ENCODE results near the gene SMCO4. TPM values are rescaled to one million over a fixed set of nuclear protein-coding genes. Genes with fewer than 3 reads are reported as not detected.

Gene SMCO4
- total RNA-seq, 2 experiments from 2014 or later: 36.1 to 44.1 TPM

DNA sequence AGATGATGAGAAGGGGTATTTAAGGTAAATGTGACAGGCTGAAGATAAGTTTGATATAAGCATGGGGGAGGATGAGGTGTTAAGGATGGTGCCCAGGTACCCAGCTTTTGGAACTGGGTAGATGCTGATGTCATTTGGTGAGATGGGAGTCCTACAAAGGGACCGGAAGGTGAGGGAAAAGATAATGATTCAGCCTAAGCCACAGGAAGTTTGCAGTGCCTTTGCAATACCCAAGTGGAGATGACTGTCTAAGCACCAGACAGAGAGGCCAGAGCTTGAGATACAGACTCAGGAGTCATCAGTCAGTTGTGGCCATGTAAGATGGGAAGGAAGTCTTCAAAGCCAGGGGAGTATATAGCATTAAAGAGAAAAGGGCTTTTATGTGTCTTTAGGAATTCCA, 30.0 kb upstream of the SMCO4 start:
- ChIA-PET CTCF (ENCODE audit: unreplicated experiment) (no interaction called here), POLR2A (no interaction called here)
- no peak for TF ChIP-seq EZH2phosphoT487 (IDR thresholded peaks at IDR 0.05; ENCODE audit: borderline replicate concordance, low read depth, low read length)
- TF ChIP-seq, protein P1, sequence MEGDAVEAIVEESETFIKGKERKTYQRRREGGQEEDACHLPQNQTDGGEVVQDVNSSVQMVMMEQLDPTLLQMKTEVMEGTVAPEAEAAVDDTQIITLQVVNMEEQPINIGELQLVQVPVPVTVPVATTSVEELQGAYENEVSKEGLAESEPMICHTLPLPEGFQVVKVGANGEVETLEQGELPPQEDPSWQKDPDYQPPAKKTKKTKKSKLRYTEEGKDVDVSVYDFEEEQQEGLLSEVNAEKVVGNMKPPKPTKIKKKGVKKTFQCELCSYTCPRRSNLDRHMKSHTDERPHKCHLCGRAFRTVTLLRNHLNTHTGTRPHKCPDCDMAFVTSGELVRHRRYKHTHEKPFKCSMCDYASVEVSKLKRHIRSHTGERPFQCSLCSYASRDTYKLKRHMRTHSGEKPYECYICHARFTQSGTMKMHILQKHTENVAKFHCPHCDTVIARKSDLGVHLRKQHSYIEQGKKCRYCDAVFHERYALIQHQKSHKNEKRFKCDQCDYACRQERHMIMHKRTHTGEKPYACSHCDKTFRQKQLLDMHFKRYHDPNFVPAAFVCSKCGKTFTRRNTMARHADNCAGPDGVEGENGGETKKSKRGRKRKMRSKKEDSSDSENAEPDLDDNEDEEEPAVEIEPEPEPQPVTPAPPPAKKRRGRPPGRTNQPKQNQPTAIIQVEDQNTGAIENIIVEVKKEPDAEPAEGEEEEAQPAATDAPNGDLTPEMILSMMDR (conservative IDR thresholded peaks at IDR 0.05; ENCODE audit: low read length): no peak
- Histone ChIP-seq H3K4me2 (ENCODE audit: low read length) (no peak overlapping the region), H4K20me1 (ENCODE audit: insufficient read depth, low read length) (no peaks in the 10 kb centered on the region), H3K4me3 (ENCODE audit: low read depth, low read length, poor library complexity, severe bottlenecking) (no peak overlapping the region), H3K4me1 (ENCODE audit: insufficient read depth, low read length, poor library complexity, severe bottlenecking) (no peaks in the 10 kb centered on the region), H3K79me2 (ENCODE audit: insufficient read depth, low read depth, low read length) (no peaks in the 10 kb centered on the region), H3K27ac (ENCODE audit: low read depth, low read length, poor library complexity, severe bottlenecking) (no peak overlapping the region), H2AFZ (ENCODE audit: low read length) (no peak overlapping the region), H3K9me3 (ENCODE audit: low read length) (no peaks in the 10 kb centered on the region), H3K9me2 (ENCODE audit: insufficient read depth, low read length) (no peaks in the 10 kb centered on the region), H3K36me3 (ENCODE audit: insufficient read depth, low read length) (no peaks in the 10 kb centered on the region)
- intact Hi-C loops (cut with micrococcal nuclease; ENCODE audit: unreplicated experiment): no loop called here
- BruUV-seq (replicated peaks): no TSS peak
- no peak for DNase-seq (ENCODE audit: low spot score)

DNA sequence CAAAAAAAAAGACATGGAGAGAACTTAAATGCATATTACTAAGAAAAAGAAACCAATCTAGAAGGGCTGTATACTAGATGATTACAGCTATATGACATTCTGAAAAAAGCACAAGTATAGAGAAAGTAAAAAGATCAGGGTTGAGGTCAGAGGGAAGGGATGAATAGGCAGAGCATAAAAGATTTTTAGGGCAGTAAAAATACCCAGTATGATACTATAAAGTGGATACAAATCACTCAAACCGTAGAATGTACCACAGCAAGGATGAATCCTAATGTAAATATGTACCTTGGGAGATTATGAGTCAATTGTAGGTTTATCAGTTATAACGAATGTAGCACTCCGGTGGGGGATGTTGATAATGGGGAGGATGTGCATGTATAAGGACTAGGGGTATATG, 29.4 kb upstream of the SMCO4 start:
- H2AFZ ChIP-seq (ENCODE audit: low read length): no peak overlapping the region
- H3K36me3 ChIP-seq (ENCODE audit: insufficient read depth, low read length): no peaks in the 10 kb centered on the region
- no TSS peak for BruUV-seq (replicated peaks)
- no peaks in the 10 kb centered on the region for H3K9me2 ChIP-seq (ENCODE audit: insufficient read depth, low read length)
- no peaks in the 10 kb centered on the region for H3K79me2 ChIP-seq (ENCODE audit: insufficient read depth, low read depth, low read length)
- H3K27ac ChIP-seq (ENCODE audit: low read depth, low read length, poor library complexity, severe bottlenecking): no peak overlapping the region
- DNase-seq (ENCODE audit: low spot score): no peak
- TF ChIP-seq, protein P1 (conservative IDR thresholded peaks at IDR 0.05; ENCODE audit: low read length): no peak
- TF ChIP-seq EZH2phosphoT487 (IDR thresholded peaks at IDR 0.05; ENCODE audit: borderline replicate concordance, low read depth, low read length): no peak
- ChIA-PET CTCF (ENCODE audit: unreplicated experiment) (no interaction called here), POLR2A (interaction anchor here (0.6 to 0.7 kb wide), 3 partner anchors 26 to 239 kb away, joined by 3 to 4 read pairs (median 3); no protein-coding TSS in a partner anchor)
- no peaks in the 10 kb centered on the region for H3K4me1 ChIP-seq (ENCODE audit: insufficient read depth, low read length, poor library complexity, severe bottlenecking)
- no peak overlapping the region for H3K4me3 ChIP-seq (ENCODE audit: low read depth, low read length, poor library complexity, severe bottlenecking)
- no peak overlapping the region for H3K4me2 ChIP-seq (ENCODE audit: low read length)
- no peaks in the 10 kb centered on the region for H4K20me1 ChIP-seq (ENCODE audit: insufficient read depth, low read length)
- intact Hi-C loops (cut with micrococcal nuclease; ENCODE audit: unreplicated experiment): no loop called here
- H3K9me3 ChIP-seq (ENCODE audit: low read length): no peaks in the 10 kb centered on the region

DNA sequence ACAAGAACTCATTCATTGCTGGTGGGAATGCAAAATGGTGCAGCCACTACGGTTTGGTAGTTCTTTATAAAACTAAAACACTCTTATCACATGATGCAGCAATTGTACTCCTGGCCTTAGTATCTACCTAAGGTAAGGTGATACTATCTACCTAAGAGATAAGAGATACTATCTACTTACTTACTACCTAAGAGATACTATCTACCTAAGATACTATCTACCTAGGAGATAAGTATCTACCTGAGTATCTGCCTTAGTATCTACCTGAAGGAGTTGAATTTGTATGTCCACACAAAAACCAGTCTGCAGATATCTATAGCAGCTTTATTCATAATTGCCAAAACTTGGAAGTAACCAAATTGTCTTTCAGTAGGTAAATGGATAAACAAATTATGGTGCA, 29.0 kb upstream of the SMCO4 start:
- H3K27ac ChIP-seq (ENCODE audit: low read depth, low read length, poor library complexity, severe bottlenecking): no peak overlapping the region
- no peaks in the 10 kb centered on the region for H3K9me3 ChIP-seq (ENCODE audit: low read length)
- no peak overlapping the region for H2AFZ ChIP-seq (ENCODE audit: low read length)
- H3K4me3 ChIP-seq (ENCODE audit: low read depth, low read length, poor library complexity, severe bottlenecking): no peak overlapping the region
- H3K36me3 ChIP-seq (ENCODE audit: insufficient read depth, low read length): no peaks in the 10 kb centered on the region
- no peak overlapping the region for H3K4me2 ChIP-seq (ENCODE audit: low read length)
- no TSS peak for BruUV-seq (replicated peaks)
- ChIA-PET CTCF (ENCODE audit: unreplicated experiment) (no interaction called here), POLR2A (interaction anchor here (0.6 to 0.7 kb wide), 3 partner anchors 25 to 239 kb away, joined by 3 to 4 read pairs (median 3); no protein-coding TSS in a partner anchor)
- intact Hi-C loops (cut with micrococcal nuclease; ENCODE audit: unreplicated experiment): no loop called here
- H3K9me2 ChIP-seq (ENCODE audit: insufficient read depth, low read length): no peaks in the 10 kb centered on the region
- H3K79me2 ChIP-seq (ENCODE audit: insufficient read depth, low read depth, low read length): no peaks in the 10 kb centered on the region
- H3K4me1 ChIP-seq (ENCODE audit: insufficient read depth, low read length, poor library complexity, severe bottlenecking): no peaks in the 10 kb centered on the region
- DNase-seq (ENCODE audit: low spot score): no peak
- TF ChIP-seq, protein P1 (conservative IDR thresholded peaks at IDR 0.05; ENCODE audit: low read length): no peak
- no peak for TF ChIP-seq EZH2phosphoT487 (IDR thresholded peaks at IDR 0.05; ENCODE audit: borderline replicate concordance, low read depth, low read length)
- H4K20me1 ChIP-seq (ENCODE audit: insufficient read depth, low read length): no peaks in the 10 kb centered on the region
